Germinal center (tissue), 1 donor: ENCODE measurements around the gene CYTIP.
"Not testable (repeated sequence)": the region's sequence is repeated elsewhere in the genome, so short reads cannot be mapped to it uniquely, and the experiment has no call there.

Experiments
- DNase-seq: peaks from one replicate; pipeline ENCODE4 v3.0.0; 2012; ENCODE audit warnings: mixed read lengths, low spot score

CYTIP gene

GRCh38 chr2:157424374-157424773, 19.5 kb downstream of the CYTIP start:
- DNase-seq: no peak

DNA sequence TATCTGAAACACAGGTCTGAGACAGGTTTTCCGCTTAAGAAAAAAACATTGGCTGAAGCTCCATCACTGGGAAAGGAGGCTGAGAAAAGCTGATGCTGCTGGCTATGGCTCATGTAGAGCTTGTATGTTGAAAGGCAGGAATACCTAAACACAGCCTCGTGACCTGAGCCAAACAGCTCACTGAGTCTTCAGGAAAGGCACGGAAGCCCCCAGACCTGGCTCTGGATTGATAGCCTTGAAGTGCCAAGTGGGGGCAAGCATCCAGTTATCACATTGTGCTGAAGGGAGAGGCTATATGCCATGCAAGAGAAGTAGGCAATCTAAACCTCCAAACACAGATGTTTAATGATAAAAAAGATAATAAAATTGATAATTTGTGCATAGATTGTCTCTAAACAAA, 21.9 kb downstream of the CYTIP start:
- DNase-seq: no peak

DNA sequence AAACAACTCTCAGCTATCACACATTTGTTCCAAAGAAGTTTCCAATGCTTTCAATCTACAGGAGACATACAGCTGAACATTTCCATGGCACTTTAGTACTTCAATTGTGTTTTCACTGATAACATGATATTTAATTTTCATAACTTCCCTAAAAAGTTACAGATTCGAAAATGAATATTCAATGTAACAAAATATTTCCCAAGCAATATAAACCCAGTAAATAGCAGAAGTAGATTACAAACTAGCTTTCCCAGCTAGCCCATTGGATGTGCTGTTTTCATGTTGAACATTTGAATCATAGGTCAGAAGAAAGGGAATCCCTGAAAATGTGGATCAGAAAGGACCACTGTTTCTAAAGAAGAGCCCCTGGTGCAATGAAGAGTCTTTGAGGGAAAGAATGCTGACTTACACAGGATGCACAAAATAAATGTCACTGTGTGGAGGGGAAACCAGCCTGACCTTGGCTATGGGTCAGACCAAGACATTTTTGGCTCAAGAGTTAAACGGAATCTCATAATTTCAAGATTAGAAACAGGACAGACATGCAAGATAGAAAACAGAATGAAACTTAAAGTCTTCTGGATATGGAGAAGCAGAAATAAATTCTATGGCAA, 22.5 kb downstream of the CYTIP start:
- no peak for DNase-seq

DNA sequence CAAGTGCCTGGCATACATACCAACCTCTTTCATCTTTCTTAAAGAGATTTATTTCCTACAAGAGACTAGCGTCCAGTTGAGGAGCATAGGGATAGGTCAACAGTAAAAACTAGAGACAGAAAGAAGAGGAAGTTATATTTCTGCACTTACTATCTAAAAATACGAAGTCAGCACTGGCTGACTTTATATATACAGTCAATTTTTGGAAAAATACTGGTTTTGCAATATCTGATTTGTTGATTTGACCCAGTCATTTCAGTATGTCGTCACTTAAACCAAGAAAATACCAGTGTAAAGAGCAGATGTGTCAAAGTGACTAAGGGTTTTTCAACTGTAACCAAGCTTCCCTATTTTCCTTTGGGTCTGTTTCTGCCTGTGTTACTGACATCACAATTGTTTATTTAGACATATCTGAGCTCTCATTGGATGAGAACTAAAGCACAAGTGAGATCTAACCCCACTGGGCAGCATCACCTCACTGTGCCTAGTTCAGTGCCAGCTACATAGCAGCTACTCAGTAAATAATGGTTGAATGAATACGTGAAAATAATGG, 23.0 kb downstream of the CYTIP start:
- no peak for DNase-seq

- DNase-seq: no peak
Measured at GRCh38 chr2:157419031-157419575, 24.8 kb downstream of the CYTIP start.

DNA sequence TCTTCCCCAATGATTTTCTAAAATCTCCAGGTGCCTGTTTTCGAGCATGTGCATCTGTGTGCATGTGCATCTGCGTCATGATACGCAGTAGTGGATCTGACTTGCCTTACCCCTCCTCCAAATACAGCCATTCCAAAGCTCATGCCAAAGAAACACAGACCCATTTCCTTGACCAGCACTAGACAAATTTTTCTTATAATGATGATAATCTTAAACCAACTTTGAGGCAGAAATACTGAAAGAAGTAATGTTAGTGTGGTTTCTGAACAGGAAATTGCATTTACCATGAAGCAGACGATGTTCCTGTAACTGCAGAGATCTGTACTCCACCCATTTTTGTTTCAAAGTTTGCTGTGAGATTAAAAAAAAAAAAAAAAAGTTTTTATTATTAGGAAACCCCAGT, 25.6 kb downstream of the CYTIP start:
- no peak for DNase-seq

- DNase-seq: no peak
Measured at GRCh38 chr2:157415591-157416101, 28.2 kb downstream of the CYTIP start.

DNA sequence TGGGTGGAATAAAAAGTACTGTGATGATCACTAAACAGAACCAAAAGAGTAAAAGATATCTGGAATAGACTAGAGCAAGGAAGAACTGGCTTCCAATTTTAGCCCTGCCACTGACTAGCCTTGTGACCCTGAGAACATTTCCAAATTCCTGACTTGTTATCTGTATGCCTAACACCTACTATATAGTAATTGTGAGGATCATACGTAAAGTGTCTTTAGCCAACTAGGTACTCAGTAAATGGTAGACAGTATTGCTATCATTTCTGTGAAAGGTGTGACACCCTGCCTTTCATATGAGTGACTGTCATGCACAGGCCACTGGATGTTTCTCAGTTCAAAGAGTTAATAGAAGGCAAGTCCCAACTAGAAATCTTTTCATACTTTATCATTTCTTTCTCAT, 29.8 kb downstream of the CYTIP start:
- DNase-seq: no peak

- DNase-seq: no peak
Measured at GRCh38 chr2:157413326-157414035, 30.4 kb downstream of the CYTIP start.

GRCh38 chr2:157411624-157412336, 32.1 kb downstream of the CYTIP start:
- DNase-seq: no peak

GRCh38 chr2:157405398-157405797, 38.5 kb downstream of the CYTIP start:
- DNase-seq: not testable (repeated sequence)

DNA sequence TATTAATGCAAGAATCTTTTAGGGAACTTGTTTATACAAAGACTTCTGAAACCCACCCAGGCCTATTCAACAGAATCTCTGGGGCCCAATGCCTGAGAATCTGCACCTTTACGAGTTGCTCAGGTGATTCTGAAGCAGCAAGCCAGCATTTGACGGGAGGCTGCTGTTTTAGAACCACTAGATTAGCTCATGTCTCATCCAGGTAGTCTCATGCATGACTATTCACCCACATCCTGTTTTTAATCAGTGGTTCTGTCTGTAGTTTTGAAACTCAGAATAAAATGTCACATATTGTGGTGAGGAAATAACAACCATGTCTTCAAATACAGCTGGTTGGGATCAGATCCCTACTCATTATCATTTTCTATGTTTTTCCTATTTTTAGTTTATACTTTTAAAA, 39.5 kb downstream of the CYTIP start:
- peak; percentile 77 for DNase-seq

DNA sequence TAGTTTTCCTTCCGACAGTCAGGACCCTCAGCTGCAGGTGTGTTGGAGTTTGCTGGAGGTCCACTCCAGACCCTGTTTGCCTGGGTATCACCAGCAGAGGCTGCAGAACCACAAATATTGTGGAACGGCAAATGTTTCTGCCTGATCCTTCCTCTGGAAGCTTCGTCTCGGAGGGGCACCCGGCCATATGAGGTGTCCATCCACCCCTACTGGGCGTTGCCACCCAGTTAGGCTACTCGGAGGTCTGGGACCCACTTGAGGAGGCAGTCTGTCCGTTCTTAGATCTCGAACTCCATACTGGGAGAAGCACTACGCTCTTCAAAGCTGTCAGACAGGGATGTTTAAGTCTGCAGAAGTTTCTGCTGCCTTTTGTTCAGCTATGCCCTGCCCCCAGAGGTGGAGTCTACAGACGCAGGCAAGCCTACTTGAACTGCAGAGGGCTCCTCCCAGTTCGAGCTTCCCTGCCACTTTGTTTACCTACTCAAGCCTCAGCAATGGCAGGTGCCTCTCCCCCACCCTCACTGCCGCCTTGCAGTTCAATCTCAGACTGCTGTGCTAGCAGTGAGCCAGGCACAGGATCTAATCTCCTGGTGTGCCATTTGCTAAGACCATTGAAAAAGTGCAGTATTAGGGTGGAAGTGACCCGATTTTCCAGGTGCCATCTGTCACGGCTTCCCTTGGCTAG, 40.9 kb downstream of the CYTIP start:
- DNase-seq: not testable (repeated sequence)

GRCh38 chr2:157395811-157396210, 48.1 kb downstream of the CYTIP start:
- DNase-seq: no peak

- DNase-seq: no peak
Measured at GRCh38 chr2:157394928-157395327, 49.0 kb downstream of the CYTIP start.

GRCh38 chr2:157393348-157393747, 50.5 kb downstream of the CYTIP start:
- DNase-seq: no peak

GRCh38 chr2:157388827-157389226, 55.1 kb downstream of the CYTIP start:
- no peak for DNase-seq

- DNase-seq: no peak
Measured at GRCh38 chr2:157386747-157387146, 57.1 kb downstream of the CYTIP start.

DNA sequence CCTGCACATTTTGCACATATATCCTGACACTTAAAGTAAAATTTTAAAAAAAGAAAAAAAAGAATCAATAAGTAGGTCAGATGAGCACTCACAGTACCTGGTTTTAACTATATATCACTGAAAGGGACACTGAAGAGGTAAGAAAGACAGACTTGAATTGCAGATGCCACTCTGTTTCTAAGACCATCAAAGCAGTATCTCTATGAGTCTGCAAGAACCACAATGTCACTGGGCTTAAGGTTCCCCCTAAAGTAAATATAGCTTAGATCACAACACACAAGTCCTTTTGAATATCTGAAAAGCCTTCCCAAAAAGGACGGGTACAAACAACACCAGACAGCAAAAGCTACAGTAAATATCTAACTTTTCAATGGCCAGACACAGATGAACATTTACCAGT, 57.6 kb downstream of the CYTIP start:
- DNase-seq: no peak

DNA sequence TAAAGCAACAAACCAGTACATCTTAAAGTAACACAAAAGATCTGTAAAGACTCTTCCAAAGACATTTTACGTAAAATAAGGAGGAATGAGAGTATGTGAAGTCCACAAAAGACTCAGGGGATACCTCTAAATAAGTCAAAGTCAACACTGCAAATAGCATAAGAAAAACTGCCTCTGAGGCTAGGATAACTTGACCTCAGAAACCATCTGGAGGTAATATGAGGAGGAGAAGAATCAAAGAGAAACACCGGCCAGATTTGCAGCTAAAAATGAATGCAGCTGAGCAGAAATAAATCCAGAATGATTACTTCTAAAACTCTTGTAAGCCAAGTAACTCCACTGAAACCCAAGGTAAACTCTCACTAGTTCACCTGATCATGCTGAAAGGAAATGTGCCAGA, 66.0 kb downstream of the CYTIP start:
- DNase-seq: no peak

- no peak for DNase-seq
Measured at GRCh38 chr2:157376041-157376440, 67.8 kb downstream of the CYTIP start.

DNA sequence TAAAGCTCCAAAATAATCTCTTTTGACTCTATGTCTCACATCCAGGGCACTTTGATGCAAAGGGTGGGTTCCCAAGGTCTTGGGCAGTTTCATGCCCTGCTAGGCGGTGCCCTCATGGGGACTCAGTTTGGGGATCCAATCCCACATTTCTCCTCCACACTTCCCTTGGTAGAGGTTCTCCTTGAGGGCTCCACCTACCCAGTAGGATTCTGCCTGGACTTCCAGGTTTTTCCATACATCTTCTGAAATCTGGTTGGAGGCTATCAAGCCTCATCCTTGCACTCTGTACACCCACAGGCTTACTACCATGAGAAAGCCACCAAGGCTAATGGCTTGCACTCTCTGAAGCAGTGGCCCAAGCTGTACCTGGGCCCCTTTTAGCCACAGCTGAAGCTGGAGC, 68.5 kb downstream of the CYTIP start:
- no peak for DNase-seq
